Activated CD4-positive, CD25-positive, alpha-beta regulatory T cell treated with anti-CD3 and anti-CD28 coated beads, Interleukin-2, amount 50 U/mL, for 16 hours (primary cell): ENCODE results near the gene DNAJC6.

Experiments used
- DNase-seq: peaks from one replicate; pipeline ENCODE4 v3.0.0-alpha.2; 2020; ENCODE audit warnings: low read depth, low spot score

Gene DNAJC6

GRCh38 chr1:65292861-65293593, 16.3 kb upstream of the DNAJC6 start:
- no peak for DNase-seq

- no peak for DNase-seq
Observed at GRCh38 chr1:65297706-65298105, 11.6 kb upstream of the DNAJC6 start.

DNA sequence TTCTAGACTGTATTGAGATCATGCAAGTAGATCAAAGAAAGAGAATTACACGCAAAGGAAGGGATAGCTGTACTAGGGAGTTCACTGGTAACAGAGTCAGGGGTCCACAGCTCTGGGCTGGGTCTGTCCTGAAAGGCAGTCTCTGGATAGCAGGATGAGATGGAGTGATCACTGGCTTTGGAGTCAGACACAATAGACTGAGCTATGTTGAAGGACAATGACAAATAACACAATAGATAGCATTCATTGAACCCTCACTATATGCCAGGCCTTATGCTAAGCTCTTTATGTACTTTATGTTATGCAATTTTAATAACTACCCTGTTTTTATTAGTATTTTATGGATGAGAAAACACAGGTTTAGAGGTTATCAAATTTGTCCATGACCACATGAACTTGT, 10.0 kb upstream of the DNAJC6 start:
- DNase-seq, result no peak

- DNase-seq, result no peak
Observed at GRCh38 chr1:65308781-65309303, 501 bp upstream of the DNAJC6 start.

DNA sequence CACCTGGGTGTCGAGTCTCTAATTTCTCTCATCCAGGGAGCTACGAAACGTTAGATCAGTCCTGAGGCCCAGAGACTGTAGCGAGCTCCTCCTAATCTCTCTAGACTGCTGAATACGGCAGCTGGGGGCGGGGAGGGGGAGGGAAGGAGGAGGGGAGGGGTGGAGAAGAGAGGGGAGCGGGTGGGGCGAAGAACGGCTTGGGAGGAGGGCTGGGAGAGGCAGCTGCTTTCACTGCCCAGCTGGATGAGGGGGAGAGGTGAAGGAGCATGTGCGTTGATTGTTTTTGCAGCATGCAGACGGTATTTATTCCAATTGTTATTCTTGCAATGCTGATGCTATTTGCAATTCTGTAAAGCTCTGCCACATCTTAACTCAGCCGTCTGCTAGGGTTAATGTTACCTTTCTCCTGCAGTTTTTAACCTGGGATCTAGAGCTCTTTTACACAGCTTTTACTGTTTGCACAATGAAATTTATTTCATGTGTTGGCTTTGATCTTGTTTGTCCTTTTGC, 790 bp downstream of the DNAJC6 start:
- no peak for DNase-seq

DNA sequence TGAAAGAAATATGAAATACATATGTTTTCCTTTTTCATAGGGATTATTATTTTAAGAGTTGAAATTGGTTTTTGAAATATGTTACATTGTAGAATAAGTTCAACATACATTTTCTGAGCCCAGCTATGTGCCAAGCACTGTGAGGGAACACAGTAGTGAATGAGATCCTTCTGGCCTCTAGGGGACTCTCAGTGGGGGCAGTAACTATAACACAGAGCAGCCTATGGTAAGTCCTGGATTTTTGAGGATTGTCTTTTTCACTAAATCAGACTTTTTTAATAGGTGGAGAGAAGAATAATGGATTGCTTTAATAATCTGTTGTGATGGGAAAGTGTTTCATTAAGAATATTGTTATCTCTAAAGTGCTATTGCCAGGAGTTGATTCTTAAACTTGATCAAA, 2.4 kb downstream of the DNAJC6 start:
- DNase-seq, result no peak

- no peak for DNase-seq
Observed at GRCh38 chr1:65316233-65316632, 6.9 kb downstream of the DNAJC6 start.

DNA sequence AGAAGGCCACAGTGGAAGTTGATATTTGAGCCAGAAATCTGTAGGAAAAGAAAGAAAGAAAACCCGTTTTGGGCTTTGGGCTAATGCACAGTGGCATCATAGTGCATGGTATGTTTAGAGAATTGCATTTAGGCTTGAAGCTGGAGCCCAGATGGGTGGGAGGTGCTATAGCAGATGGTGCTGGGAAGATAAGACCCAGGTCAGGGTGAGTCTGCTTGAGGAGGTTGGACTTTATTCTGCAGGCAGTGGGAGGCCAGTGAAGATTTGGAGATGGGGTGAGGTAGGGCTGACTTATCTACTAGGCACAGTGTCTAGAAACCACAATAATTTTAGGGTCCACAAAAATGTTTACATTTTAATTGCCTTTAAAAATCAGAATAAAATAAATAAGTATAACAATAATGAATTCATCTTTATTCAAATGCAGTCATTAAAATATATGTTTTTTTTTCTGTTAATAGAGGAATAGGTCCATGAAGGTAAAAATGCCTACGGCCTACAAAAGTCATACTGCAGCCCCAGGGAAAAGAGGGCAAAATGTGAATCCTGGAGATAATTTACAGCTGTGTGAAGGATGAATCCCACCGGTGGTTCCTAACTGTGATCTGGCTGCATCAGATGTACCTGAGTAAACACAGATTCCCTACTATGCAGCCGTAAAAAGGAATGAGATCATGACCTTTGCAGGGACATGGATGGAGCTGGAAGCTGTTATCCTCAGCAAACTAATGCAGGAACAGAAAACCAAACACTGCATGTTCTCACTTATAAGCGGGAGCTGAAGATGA, 8.7 kb downstream of the DNAJC6 start:
- no peak for DNase-seq

DNA sequence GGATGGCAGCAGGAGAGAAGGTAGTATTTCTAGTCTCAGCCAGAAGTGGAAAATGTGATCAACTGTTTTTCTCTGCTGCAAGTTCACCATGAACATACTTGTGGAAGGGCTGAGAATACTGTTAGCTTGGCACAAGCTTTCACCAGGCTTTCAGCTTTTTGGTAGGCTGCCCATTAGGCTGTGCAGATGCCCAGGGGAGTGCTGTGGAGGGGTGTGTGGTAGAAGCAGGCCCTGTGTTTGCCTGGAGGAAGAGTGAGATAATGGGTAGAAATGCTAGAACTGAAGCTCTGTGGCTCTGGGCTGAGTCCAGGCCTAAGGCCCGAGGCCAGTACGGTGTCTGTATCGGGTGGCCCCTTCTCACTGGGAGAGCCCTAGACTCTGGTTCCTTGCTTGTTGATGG, 9.8 kb downstream of the DNAJC6 start:
- no peak for DNase-seq

DNA sequence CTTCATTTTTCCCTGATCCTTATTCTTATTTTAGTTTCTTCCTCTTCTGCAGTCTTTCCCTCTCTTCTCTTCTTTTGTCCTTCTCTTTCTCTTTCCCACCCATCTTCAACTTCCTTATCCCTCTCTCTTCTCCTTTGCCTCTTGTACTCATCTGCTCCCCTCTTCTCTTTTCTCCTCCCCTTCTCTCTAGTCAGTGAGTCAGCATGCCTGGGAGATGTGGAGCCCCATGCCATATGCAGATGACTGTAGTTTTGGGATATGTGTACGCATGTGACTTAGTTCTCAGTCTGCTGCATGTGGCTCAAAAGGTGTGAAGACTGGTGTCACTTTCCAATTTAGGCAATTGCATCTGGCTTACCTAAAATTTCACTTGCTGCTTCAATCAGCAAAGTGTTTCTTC, 10.4 kb downstream of the DNAJC6 start:
- DNase-seq, result no peak

DNA sequence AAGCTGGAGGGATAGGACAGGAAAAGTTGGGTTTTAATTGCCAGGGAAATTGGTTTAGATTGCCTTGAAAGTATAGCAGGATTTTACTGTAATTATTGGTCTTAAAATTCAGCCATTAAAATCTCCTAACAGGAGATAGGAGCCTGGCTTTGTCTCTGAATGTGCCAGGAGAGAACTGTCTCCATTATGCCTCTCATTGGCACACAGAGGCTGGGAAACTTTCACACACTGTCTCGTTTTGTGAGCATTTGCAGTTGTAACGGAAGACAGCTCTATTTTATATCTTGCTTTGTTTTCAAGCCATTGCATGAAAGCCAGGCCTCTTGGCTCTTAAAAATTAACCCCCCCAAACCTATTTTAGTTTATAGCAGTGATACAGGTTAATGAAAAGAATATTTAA, 12.5 kb downstream of the DNAJC6 start:
- DNase-seq, result no peak

GRCh38 chr1:65323246-65323645, 13.9 kb downstream of the DNAJC6 start:
- DNase-seq, result no peak

- DNase-seq, result no peak
Observed at GRCh38 chr1:65330021-65330420, 20.7 kb downstream of the DNAJC6 start.

DNA sequence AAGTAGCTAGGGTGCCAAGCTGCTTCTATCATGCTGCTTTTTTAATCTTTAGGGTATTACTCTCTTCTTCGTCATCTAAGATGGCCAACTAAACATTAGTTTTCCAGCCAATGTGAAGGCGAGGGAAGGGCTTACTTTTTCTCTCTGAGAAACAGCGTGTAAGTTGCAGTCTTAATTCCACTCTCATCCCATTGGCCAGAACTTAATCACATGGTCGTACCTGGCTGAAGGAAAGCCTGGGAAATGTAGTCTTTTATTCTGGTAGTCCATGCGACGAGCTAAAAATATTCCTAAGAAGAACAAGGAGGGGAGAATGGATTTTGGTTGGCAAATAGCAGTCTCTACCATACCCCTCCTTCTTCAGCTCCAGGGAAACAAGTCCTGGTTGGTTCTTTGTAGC, 21.5 kb downstream of the DNAJC6 start:
- DNase-seq, result no peak

DNA sequence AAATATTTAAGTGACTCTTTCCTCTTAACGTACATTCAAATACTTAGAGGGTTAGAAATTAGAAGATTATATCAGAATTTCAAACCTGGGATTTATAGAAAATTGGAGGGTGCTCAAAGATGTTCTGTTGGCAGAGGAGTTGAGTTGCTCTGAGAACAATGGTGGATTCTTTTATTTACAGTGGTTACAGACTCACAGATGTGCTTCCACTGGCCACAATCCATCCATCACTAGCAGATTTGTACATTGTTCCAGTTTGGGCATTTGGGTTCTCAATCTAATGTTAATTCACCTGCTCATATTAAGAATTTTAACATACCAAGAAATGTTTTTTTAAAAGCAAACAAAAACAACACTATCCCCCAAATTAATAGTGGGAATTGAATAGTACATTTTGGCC, 23.5 kb downstream of the DNAJC6 start:
- no peak for DNase-seq

DNA sequence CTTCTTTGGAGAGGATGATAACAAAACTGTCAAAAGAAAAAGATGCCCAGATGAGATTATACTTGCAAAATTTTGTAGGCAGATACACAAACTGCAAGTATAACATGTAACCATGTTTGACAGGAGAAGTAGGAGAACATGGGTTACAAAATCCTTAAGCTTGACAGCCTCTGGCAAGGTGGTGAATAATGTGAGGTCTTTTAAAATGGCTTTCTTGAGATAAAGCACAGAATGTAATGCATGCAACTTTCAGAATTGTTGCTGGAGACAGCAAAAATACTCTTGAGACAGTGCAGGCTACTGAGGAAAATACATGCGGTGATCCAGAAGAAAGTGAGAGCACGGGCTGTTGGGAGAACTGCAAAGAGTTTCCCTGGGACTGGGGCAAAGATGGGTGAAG, 24.7 kb downstream of the DNAJC6 start:
- DNase-seq, result no peak

DNA sequence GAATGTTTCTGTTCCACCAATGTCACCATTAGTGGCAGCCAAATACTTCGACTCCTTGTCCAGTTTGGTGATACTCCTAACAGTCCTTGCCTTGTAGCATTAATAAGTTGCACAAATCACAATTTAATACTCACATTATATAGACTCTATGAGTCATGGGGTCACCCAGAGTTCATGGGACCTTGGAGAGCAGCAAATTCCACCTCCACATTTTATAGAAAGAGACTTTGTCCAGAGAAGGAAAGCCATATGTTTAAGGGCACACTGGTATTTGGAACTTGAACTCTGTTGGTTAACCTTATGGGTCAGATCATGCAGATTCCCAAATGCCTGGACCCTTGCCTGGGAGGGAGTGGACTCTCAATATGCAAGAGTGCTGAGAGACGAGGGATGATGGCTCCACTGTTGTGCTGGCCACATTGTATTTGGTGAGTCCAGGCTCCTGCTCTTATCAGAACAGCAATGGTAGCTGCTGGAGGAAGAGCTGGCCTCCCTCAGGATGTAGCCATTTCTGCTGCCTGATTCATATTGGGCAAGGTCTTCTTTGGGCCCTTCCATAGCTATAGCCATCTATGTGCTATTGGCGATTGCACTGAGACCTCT, 30.6 kb downstream of the DNAJC6 start:
- DNase-seq, result no peak

DNA sequence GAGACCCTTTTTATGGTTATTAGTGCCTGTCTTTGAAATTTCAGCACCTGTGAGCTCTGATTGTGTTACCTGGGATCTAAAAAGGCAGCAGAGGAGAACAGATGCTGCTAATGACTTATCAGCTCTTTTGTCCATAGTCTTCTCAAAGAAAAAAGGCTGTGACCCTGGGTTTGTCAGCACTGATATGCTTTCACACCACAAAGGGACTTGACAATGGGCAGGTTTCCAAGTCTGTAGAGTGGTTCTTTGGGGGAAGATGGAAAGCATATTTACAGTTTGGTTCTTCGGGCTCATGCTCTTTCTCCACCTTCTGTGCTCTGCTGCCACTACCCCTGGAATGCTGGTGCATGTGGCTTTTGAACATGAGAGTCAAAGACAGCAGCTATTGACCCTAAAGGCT, 32.0 kb downstream of the DNAJC6 start:
- DNase-seq, result no peak

DNA sequence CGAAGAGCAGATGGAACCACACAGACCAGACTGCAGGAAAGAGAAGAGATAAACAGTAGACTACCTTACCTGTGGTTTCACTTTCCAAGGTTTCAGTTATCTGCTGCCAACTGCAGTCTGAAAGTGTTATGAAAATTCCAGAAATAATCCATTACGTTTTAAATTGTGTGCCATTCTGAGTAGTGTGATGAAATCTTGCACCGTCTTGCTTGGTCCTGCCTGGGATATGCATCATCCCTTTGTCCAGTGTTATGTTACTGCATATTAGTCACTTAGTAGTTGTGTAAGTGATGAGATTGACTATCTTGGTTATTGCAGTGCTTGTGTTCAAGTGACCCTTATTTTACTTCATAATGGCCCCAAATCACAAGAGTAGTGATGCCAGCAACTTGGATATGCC, 33.9 kb downstream of the DNAJC6 start:
- DNase-seq, result no peak

DNA sequence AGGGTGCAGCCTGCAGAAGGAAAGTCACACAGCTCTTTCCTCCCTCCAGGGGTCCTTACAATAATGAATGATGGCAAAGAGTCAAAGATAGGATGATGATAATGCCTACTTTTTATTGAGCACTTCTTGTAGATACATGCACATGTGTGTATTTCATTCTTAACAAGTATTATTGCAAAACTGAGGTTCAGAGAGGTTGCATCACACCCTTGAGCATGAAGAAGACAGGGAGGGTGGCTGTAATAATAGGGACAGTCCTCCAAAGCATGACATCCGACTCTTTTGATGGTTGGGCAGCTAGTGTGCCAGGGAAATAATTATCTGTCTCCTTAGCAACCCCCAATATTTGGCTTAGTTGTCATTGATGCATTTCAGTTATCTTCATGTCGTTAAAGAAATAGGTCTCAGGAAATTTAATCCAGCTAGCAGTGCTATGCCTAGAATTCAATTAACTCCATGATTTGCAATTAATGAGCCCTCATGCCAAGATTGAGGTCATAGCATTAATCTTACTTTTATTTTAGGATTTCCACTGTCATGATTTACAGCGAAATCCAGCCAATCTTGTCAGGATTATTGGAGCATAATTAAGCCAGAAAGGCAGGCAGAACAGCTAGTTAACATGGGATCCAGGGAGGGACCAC, 35.0 kb downstream of the DNAJC6 start:
- DNase-seq, result no peak

- no peak for DNase-seq
Observed at GRCh38 chr1:65346190-65346589, 36.8 kb downstream of the DNAJC6 start.
